Measurements from ENCODE around the gene PIGH.
A peak's percentile ranks its signal among the peaks of the same experiment; 100 is the strongest.
"Not testable (repeated sequence)": the region's sequence is repeated elsewhere in the genome, so short reads cannot be mapped to it uniquely, and the experiment has no call there.

The PIGH gene, protein sequence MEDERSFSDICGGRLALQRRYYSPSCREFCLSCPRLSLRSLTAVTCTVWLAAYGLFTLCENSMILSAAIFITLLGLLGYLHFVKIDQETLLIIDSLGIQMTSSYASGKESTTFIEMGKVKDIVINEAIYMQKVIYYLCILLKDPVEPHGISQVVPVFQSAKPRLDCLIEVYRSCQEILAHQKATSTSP

DNA sequence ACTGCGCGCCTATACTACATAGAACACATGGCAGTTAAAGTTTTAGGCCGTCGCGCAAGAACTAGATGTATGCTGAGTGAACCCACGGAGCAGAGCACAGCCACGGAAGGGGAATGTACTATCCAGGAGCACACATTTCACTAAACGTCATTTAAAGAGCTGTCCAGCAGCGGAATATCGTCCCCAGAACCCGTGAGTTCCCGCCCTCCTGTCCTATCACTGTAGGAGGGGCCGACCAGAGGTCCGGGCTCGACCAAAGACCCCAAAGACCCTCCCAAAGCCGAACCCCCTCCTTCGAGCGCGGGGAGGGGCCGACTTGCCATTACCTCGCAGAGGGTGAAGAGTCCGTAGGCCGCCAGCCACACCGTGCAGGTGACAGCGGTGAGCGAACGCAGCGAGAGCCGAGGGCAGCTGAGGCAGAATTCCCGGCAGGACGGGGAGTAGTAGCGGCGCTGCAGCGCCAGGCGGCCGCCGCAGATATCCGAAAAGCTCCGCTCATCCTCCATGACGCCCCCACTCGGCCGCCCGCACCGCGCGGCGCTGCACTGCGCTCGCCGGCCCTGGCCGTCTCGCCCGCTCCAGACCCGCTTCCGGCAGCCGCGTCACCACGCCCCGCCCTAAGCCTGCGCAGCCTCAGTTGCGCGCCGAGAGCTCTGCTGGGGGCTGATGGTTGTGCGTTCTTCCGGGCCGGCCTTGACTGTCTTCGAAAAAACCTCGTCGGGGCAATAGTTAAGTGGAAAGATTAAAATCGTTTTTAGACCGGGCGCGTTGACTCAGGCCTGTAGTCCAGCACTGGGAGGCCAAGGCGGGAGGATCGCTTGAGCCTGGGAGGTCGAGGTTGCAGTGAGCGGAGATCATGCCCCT, at the start of gene PIGH:
PIGH (minus strand) TSS at position 571 of the 864 bp plus-strand sequence; CDS start at position 506, 65 bp downstream.
- DNase-seq (ENCODE audit: low spot score) (peak; percentile 54), FAIRE-seq (no peak)

DNA sequence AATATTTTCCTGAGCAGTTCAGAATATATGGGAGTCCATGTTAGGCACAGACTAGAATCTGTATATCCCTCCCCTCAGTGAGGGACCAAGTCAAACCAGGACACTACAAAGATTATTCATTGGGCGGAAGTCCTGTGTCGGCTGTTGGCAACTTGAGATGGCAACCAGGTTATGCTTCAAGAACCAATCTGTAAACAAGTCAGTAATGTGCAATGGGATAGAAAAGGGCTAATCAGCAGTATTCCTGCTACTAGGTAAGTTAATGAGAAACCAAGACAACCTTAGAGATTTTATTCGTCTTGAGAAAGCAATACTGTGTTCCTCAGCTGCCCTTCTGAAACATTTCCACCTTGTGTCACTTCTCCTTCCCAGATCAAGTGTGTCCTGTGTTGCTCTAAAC, 46.1 kb upstream of the PIGH start:
- no peak for DNase-seq (ENCODE audit: low spot score)
- FAIRE-seq = no peak

DNA sequence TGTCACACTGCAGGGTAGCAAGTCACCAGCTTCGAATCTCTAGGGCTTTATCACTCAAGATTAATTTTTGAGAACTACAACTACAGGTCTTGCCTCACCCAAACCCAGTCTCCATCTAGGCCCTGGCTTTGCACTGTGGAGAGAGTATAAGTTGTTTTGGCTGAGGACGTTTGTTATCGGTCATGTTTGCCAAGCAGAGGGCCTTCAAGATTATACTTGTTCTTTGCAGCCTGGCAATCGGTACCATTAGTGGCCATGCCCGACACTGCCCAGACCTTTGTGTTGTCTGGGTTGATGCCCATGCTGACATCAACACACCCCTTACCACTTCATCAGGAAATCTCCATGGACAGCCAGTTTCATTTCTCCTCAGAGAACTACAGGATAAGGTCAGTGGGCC, 45.3 kb upstream of the PIGH start:
- no peak for FAIRE-seq
- no peak for DNase-seq (ENCODE audit: low spot score)

DNA sequence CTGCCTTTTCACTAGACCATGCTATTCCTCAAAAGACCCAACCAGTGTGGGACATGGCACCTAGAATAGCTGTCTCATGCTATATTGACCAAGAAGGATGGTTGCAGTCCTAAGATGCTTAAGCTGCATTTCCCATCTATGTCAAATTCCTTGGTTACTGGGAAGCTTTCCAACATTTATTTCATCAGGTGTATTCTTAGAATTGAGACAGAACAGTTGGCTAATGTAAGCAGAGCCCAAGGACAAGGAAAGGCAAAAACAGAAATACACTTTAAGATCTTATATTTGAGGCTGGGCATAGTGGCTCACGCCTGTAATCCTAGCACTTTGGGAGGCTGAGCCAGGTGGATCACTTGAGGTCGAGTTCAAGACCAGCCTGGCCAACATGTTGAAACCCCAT, 44.4 kb upstream of the PIGH start:
- DNase-seq (ENCODE audit: low spot score) (no peak), FAIRE-seq (no peak)

DNA sequence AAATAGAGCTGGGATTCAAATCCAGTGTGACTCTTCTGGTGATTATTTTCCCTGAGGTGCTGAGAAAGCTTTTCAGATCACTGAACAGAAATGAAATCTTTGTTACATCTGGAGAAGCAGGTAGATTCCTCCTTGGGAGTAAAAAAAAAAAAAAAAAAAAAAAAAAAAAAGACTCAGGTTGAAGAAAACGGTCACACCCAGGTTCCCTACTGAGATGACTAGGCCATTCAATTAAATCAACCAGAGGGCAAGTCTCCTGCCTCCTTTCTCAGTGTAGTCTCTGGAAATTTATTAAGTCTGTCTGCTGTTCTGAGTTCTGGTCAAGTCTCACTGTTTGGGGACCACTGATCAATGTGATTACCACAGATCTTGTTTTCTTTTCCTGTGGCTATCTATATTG, 43.6 kb upstream of the PIGH start:
- no peak for FAIRE-seq
- DNase-seq (ENCODE audit: low spot score) = no peak

- DNase-seq (ENCODE audit: low spot score) = no peak
- FAIRE-seq = no peak
These were observed 42.1 kb upstream of the PIGH start for GRCh38 chr14:67641902-67642749.

- DNase-seq (ENCODE audit: low spot score) = no peak
- no peak for FAIRE-seq
These were observed 41.4 kb upstream of the PIGH start for GRCh38 chr14:67641480-67641879.

DNA sequence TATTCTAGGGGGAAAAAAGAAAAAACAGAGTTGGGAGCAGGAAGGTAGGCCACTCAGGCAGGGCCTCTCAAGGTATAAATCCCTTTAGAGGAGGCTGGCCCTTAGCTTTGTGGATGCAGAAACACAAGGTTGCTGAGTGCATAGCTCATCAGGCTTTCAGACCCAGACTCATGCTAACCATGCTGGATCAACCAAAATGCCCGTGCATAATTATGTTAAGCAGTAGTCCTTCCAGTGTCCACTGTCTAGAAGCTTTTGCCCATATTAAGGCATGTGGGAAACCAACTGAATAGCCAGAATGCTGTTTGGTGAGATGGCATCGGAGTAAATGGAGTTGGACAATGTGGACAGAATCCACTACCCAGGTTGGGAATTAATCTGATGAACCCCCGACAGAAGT, 38.6 kb upstream of the PIGH start:
- FAIRE-seq (no peak), DNase-seq (ENCODE audit: low spot score) (no peak)

- FAIRE-seq = no peak
- DNase-seq (ENCODE audit: low spot score) = peak; percentile 34
These were observed 36.4 kb upstream of the PIGH start for GRCh38 chr14:67636361-67636919.

DNA sequence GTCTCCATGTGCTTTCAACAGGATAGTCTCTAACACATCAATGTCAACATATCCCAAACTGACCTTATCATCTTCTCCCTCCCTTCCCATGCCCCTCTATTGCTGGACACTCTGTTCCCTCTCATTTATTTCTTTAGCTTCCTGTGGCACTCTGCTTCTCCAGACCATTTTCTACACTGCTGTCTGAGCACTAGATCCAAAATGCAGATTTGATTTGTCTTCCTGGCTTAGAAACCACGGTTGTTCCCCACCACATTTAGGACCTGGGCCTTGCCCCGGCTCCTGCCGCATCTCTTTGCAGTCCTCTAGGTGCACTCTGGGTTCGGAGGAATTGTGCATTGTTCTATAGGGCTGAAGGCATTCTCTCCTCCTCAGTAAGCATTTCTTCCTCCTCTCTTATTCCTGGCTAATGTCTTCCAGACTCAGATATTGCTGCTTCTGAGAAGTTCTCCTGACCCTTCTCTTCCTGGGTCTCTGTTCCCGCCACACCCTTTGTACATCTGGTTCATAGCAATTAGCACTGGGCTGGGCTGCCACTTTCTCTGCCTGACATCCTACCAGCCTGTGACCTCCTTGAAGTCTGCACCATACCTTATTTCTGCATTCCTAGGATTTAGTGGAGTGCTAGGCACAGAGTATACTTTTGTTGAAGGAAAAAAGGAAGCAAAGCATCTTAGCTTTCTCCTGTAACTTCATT, 33.5 kb upstream of the PIGH start:
- DNase-seq (ENCODE audit: low spot score) (no peak), FAIRE-seq (no peak)

GRCh38 chr14:67630938-67631337, 30.9 kb upstream of the PIGH start:
- DNase-seq (ENCODE audit: low spot score) (no peak), FAIRE-seq (no peak)

DNA sequence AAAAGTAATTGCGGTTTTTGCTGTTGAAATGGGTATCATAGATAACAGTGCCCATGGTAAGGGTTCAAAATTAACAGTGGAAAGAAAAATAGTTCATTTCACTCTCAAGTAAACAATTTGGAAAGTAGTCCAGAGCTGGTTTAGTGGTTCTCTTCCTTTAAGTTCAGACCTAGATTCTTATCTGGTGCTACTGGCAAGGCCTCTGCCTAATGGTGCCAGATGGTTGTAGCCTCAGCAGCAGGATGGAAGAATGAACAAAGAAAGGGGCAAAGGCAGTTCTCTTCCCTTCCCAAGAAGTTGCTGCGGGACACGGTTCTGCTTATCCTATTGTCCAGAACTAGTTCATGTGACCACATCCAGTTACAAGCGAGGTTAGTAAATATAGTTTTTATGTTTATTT, 30.1 kb upstream of the PIGH start:
- DNase-seq (ENCODE audit: low spot score) (no peak), FAIRE-seq (no peak)

DNA sequence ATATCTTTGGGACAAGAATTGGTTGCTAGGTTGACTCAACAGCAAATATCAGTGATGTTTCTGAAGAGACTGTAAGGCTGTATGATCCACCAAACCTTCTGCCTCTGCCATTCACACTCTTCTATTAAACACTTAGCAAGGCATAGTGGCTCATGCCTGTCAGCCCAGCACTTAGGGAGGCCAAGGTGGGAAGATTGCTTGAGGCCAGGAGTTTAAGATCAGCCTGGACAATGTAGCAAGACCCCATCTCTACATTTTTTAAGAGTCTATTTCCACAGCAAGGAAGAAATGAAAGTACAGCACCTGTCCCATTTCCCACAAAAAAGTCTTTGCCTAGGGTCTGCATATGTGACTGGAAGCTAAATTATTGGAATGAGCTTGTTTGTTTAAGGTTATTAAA, 27.5 kb upstream of the PIGH start:
- DNase-seq (ENCODE audit: low spot score) (no peak), FAIRE-seq (no peak)

DNA sequence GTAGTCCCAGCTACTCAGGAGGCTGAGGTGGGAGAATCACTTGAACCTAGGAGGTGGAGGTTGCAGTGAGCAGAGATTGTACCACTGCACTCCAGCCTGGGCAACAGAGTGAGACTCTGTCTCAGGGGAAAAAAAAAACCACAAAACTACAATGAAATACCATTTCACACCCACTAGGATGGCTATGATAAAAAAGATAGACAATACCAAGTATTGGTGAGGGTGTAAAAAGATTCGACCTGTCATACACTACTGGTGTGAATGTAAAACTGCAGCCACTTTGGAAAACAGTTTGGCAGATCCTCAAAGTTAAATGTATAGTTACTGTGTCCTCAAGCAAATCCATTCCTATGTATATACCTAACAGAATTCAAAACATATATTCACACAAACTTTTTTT, 26.1 kb upstream of the PIGH start:
- not testable (repeated sequence) for FAIRE-seq; DNase-seq (ENCODE audit: low spot score)

- DNase-seq (ENCODE audit: low spot score) = no peak
These were observed 23.0 kb upstream of the PIGH start for GRCh38 chr14:67623114-67623513.

DNA sequence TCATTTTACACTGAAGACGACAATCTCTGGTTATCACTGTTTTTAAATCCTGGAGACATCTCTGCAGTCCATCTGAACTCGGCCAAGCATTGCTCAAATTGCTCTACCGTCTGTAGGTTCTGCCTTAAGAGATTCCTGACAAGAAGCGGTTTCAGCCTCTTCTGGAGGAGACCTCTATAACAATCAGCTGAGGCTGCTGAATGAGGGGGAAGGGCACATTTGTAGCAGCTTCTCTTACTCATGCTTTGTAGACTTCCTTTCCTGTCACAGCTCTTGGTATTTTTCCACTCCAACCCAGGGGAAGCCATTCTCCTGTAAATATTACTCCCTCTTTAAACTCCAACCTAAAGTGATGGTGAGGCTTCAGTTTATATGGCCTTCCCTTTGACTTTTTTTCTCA, 22.6 kb upstream of the PIGH start:
- FAIRE-seq = peak; percentile 17
- peak; percentile 46 for DNase-seq (ENCODE audit: low spot score)

More at GRCh38 chr14:67623114-67623513, 23.0 kb upstream of the PIGH start:
- FAIRE-seq = no peak

DNA sequence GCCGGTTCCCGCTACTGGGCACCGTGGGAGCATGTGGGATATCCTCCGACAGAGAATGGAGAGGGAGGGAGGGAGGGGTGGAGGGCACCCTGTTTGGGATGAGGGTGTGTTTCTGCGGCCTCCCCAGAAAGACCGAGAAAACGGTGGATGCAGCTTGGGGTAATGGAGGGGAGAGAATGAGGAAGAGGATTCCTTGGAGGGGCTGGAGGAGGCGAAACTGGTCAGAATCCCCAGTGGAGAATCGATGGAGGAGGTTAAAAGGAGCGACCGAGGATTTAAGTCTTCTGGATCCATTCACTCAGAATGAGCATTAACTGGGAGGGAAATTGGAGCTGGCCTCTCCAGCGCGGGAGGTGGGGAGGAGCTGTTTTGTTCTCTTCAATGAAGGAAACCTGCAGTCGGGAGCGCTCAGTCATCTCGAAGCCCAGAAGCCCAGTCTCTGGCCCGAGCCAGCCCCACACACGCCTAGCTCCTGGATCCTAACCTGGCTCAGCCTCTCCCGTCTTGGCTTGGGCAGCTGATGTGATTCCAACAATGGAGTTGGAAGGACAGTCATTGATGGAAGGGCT, 20.2 kb upstream of the PIGH start:
- no peak for FAIRE-seq
- DNase-seq (ENCODE audit: low spot score) = no peak

DNA sequence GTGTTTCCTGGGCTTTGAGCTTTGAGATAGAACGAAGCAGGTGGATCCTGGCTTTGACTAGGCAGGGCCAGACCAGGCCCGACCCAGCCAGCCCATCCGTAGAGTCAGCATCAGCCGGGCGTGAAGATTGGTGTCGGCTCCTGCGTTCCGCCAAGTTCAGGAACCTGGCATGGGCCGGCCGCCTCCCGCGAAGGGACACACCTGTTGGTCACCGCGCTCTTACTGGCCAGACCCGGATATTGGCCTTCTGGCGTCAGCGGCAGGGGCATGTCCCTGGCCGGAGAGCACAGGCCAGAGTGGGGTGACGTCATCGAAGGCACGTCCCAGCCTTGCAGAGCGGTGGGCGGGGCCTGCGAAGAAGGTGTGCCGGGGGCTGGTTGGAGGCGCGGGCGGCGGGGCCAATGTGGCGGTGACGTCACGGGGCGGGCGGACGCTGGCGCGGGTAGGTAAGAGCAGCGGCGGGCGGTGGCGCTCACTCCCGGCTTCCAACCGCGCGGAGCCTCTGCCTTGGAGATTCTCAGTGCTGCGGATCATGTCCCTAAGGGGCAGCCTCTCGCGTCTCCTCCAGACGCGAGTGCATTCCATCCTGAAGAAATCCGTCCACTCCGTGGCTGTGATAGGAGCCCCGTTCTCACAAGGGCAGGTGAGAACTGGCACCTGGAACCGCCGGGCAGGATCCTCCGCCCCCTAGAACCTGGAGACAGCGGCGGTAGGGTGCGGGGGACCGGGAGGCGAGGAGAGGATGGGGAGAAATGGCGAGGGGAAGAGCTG, 19.6 kb upstream of the PIGH start, which contains the start of gene ARG2:
ARG2 (plus strand) TSS at position 475 of the 771 bp plus-strand sequence; CDS start at position 533, 58 bp downstream.
- DNase-seq (ENCODE audit: low spot score) (peak; percentile 78), FAIRE-seq (no peak)

DNA sequence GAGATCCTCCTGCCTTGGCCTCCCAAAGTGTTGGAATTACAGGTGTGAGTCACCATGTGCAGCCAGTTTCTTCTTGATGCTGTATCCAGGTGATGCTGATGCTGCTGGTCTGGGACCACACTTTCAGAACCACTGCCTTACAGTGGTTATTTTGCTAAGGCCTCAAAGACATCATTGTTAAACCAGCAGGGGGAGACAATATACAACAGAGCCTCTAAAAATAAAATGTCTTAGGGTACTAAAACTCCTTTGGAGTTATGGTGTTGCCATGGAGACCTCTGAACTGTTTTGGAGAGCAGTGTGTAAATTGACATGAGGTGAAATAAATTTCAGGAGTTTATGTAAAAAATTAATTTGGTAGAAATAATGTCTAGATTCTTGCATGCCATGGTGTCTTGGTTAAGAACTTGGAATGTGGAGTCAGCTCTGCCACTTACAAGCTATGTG, 18.6 kb upstream of the PIGH start:
- DNase-seq (ENCODE audit: low spot score) (peak; percentile 41), FAIRE-seq (no peak)

- FAIRE-seq = no peak
These were observed 10.4 kb upstream of the PIGH start for GRCh38 chr14:67610491-67610890.

More at GRCh38 chr14:67610491-67610890, 10.4 kb upstream of the PIGH start:
- DNase-seq (ENCODE audit: low spot score) = no peak
